Mucosa of descending colon (tissue), 3 donors: Measurements from ENCODE around the gene XRCC3. TPM values are rescaled to one million over a fixed set of nuclear protein-coding genes. Genes with fewer than 3 reads are reported as not detected.
A peak's percentile ranks its signal among the peaks of the same experiment; 100 is the strongest.

Experiments used
- ATAC-seq: fragments of 200-7000 bp; cut with Tn5 transposase; one replicate; pipeline ENCODE4 v1.9.1; 2020; ENCODE audit warnings: mild to moderate bottlenecking, moderate library complexity
- DNase-seq, 3 donors: peaks; one replicate each; pipeline ENCODE4 v3.0.0-alpha.2; 2020
- H3K36me3 ChIP-seq: fragments of 200-600 bp; one replicate; pipeline ENCODE4 v1.8.0; 2021; ENCODE audit warnings: low read depth, mild to moderate bottlenecking
- H3K4me1 ChIP-seq: fragments of 200-600 bp; one replicate; pipeline ENCODE4 v1.8.0; 2021; ENCODE audit warnings: low read depth, mild to moderate bottlenecking
- H3K4me3 ChIP-seq: fragments of 200-600 bp; one replicate; pipeline ENCODE4 v1.8.0; 2021; ENCODE audit warnings: mild to moderate bottlenecking
- H3K9me3 ChIP-seq: fragments of 200-600 bp; one replicate; pipeline ENCODE4 v1.8.0; 2021; ENCODE audit warnings: mild to moderate bottlenecking
- intact Hi-C, 2 donors: fragments of 100-400 bp; cut with DNase I in 1 of 2; cut with micrococcal nuclease in 1 of 2; formaldehyde crosslinking; loops; one replicate each; pipeline versions ENCODE4 v1.11.0 to v1.11.1; 2022; cut with DNase I, micrococcal nuclease
- total RNA-seq, 3 donors: library from RNA; stranded (reverse); fragmentation: NEBNext Ultra II Directional in 2 of 3; extraction: Animal tissue kit (Norgen Biotek cat#: 25700) in 2 of 3; gene quantifications; one replicate each; pipeline versions ENCODE4 v1.2.1 to v1.2.4, GENCODE V29; 2021 to 2023
- TF ChIP-seq, protein P1 (sequence below): fragments of 200-600 bp; IDR thresholded peaks from one replicate; pipeline ENCODE4 v1.8.0; 2022; ENCODE audit warnings: antibody characterized with exemption, mild to moderate bottlenecking
- donor health status: DM: no; HTN: no; CAD: no; lungs with moderate emphysema.
- donor health status: DM: no; HTN: no; CAD: no.
- donor health status: DM: no; HTN: yes; CAD: no.

XRCC3 gene
- total RNA-seq, 3 donors from 2014 or later = 7.7 to 17.8 (median 11.0) TPM

DNA sequence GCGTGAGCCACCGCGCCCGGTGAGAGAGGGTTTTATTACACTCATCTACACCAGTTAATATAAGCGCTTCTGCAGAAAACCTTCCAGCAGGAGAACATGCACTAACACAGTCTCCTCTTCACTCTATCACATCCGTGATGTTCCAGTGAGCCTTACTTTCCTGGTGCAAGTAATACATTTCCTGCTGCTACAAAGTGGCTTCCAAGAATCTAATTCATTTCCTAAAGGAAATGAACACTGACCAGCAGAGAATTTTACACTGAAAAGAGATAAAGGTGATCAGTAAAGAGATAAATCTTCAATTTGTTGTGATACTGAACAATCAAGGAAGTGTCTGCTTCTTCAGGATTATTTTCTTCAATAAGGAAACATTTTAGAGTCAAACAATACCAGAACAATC lies 39.8 kb upstream of the XRCC3 start:
- Histone ChIP-seq H3K4me3 (no peak overlapping the region), H3K4me1 (no peaks in the 10 kb centered on the region), H3K36me3 (no peaks in the 10 kb centered on the region), H3K9me3 (no peaks in the 10 kb centered on the region)
- intact Hi-C loops = no loop called here
- DNase-seq = no peak
- ATAC-seq = no peak
- TF ChIP-seq, protein P1, sequence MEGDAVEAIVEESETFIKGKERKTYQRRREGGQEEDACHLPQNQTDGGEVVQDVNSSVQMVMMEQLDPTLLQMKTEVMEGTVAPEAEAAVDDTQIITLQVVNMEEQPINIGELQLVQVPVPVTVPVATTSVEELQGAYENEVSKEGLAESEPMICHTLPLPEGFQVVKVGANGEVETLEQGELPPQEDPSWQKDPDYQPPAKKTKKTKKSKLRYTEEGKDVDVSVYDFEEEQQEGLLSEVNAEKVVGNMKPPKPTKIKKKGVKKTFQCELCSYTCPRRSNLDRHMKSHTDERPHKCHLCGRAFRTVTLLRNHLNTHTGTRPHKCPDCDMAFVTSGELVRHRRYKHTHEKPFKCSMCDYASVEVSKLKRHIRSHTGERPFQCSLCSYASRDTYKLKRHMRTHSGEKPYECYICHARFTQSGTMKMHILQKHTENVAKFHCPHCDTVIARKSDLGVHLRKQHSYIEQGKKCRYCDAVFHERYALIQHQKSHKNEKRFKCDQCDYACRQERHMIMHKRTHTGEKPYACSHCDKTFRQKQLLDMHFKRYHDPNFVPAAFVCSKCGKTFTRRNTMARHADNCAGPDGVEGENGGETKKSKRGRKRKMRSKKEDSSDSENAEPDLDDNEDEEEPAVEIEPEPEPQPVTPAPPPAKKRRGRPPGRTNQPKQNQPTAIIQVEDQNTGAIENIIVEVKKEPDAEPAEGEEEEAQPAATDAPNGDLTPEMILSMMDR = no peak

DNA sequence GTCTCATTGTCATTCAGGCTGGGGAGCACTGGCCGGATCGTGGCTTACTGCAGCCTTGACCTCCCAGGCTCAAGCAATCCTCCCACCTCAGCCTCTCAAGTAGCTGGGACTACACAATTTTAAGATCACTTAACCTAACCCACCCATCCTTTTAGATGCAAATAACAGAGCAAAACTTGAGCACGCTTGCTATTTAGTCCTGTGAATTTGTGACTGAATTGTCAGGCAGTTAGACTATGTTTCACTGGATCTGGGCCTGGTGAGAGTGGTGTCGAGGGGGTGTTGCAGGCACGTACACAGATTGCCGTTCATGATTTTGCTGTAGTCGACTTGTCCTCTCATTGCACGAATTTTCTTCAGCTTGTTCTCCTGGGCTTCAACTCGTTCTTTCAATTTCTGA lies 38.5 kb upstream of the XRCC3 start:
- Histone ChIP-seq H3K4me1 (no peaks in the 10 kb centered on the region), H3K4me3 (no peak overlapping the region), H3K36me3 (no peaks in the 10 kb centered on the region), H3K9me3 (no peaks in the 10 kb centered on the region)
- TF ChIP-seq, protein P1 = no peak
- DNase-seq (no peak), ATAC-seq (no peak)
- intact Hi-C loops = no loop called here

DNA sequence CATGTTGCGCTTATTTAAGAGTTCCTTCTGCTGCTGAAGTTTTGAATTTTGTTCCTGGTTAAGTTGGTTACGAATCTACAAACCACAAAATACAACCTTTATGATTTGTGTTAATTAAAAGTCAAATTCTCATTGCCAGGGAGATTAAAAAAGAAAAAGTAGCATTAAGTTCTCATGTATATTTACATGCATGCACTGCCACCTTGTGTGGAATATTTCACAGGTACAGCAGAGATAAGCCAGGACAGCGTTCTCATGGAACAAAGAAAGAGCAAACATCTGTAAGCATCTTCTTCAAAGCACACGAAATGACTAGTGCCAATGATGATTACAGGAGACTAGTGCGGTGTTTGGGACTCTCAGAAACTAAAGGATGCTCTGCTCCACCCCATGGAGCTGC lies 34.6 kb upstream of the XRCC3 start:
- Histone ChIP-seq H3K4me3 (no peak overlapping the region), H3K9me3 (no peaks in the 10 kb centered on the region), H3K4me1 (no peaks in the 10 kb centered on the region), H3K36me3 (no peaks in the 10 kb centered on the region)
- TF ChIP-seq, protein P1 = no peak
- intact Hi-C loops = no loop called here
- no peak for DNase-seq
- no peak for ATAC-seq

DNA sequence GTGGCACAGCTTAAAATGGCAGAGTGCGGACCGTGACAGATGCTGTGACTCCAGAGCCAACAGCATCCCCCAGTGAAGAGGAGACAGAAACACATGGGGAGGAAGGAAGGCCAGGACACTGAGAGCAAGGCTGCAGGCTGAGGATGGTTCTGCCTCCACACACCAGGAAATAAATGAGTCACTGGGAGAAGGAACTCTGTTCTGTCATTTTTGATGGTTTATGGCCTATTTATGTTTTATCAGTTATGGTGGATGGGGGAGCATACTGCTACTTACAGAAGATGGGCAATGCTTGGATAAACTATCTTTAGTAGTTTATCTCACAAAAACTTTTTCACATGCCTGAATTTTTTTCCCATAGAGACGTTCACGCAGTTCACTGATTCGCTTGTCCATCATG lies 34.2 kb upstream of the XRCC3 start:
- ATAC-seq (peak; percentile 53), DNase-seq (no peak)
- H3K36me3 ChIP-seq = no peaks in the 10 kb centered on the region
- intact Hi-C loops = no loop called here
- H3K9me3 ChIP-seq = no peaks in the 10 kb centered on the region
- TF ChIP-seq, protein P1 = no peak
- H3K4me1 ChIP-seq = no peaks in the 10 kb centered on the region
- no peak overlapping the region for H3K4me3 ChIP-seq

DNA sequence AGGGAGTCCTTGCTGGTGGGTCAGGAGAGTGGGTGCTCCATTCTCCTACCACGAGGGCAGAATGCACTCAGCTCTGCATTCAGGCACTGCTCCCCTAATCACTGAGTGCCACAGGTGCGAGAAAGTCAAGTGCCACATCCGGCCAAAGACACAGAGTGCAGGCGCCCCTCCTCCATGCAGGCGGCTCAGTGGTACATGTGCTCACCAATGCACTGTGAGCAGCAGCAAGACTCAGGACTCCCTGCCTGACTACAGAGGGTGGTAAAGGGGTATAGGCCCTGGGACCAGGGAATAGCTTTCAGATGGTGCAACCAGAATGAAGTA lies 33.2 kb upstream of the XRCC3 start:
- DNase-seq = no peak
- ATAC-seq = peak; percentile 54
- H3K4me3 ChIP-seq = no peak overlapping the region
- intact Hi-C loops = no loop called here
- no peaks in the 10 kb centered on the region for H3K4me1 ChIP-seq
- H3K9me3 ChIP-seq = no peaks in the 10 kb centered on the region
- TF ChIP-seq, protein P1 = no peak
- no peaks in the 10 kb centered on the region for H3K36me3 ChIP-seq

DNA sequence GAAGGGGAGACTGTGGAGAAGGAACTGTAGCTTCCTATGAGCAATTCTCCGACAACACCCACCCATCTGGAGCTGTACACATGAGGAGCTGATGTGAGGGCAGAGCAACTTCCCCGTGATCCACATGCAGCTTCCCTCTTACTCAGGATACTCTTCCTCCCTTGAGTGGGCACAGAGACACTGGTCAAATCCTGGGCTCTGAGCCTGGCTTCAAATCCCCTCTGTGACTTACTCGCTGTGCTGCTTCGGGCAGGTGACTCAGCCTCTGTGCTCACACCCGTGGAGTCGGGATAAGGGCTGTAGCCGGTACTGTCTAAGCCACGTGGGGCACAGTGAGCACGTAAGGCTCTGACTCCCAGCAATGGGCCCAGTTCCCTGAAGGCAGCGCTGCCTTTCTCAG lies 31.4 kb upstream of the XRCC3 start:
- intact Hi-C loops = no loop called here
- TF ChIP-seq, protein P1 = no peak
- no peaks in the 10 kb centered on the region for H3K36me3 ChIP-seq
- no peak overlapping the region for H3K4me3 ChIP-seq
- no peaks in the 10 kb centered on the region for H3K4me1 ChIP-seq
- ATAC-seq (no peak), DNase-seq (no peak)
- H3K9me3 ChIP-seq = no peaks in the 10 kb centered on the region
